ENCODE data around the gene RAD1. TPM values are rescaled to one million over a fixed set of nuclear protein-coding genes. Genes with fewer than 3 reads are reported as not detected.

Gene RAD1
- polyA plus RNA-seq, 1 donor (not counting 4 experiments of a cell fraction or from before 2014, with no cell fraction given): 23.1 TPM

GRCh38 chr5:34867660-34868059 is 47.6 kb downstream of the RAD1 start:
- H3K27ac ChIP-seq (ENCODE audit: control insufficient read depth, insufficient read depth, low read length): no peak overlapping the region
- FAIRE-seq (no peak), DNase-seq (ENCODE audit: low read depth, low spot score) (no peak)
- H2AFZ ChIP-seq (ENCODE audit: control insufficient read depth, low read length): no peak overlapping the region
- H3K9ac ChIP-seq (ENCODE audit: control insufficient read depth, extremely low read depth, insufficient read depth, low read length): no peak overlapping the region
- H3K9me3 ChIP-seq (ENCODE audit: control insufficient read depth, low read depth, low read length): no peaks in the 10 kb centered on the region
- no peak overlapping the region for H3K4me2 ChIP-seq (ENCODE audit: control insufficient read depth, extremely low read depth, insufficient read depth, low read depth, low read length)
- no peaks in the 10 kb centered on the region for H3K79me2 ChIP-seq (ENCODE audit: control insufficient read depth, insufficient read depth, low read length)
- no peaks in the 10 kb centered on the region for H3K9me1 ChIP-seq (ENCODE audit: control insufficient read depth, extremely low read depth, insufficient read depth, low read length)
- no peak overlapping the region for H3K4me3 ChIP-seq (ENCODE audit: control insufficient read depth in 2 of 3, extremely low read depth in 1 of 3, insufficient read depth in 2 of 3, low read depth in 1 of 3, low read length in 3 of 3)
- H3K4me1 ChIP-seq (ENCODE audit: control insufficient read depth, extremely low read depth, insufficient read depth, low read length): no peaks in the 10 kb centered on the region
- no peaks in the 10 kb centered on the region for H3K27me3 ChIP-seq (ENCODE audit: control insufficient read depth, extremely low read depth, insufficient read depth, low read length)
- dilution Hi-C loops (cut with MboI; ENCODE audit: extremely low pct_ligation_motif_present, low sequenced_read_pairs): no loop called here
- TF ChIP-seq CTCF (optimal IDR thresholded peaks at IDR 0.05 in 1 of 3, IDR thresholded peaks at IDR 0.05 in 1 of 3, conservative IDR thresholded peaks at IDR 0.05 in 1 of 3; ENCODE audit: extremely low read depth in 1 of 3, insufficient read depth in 2 of 3, low read length in 3 of 3) (no peak), EZH2 (IDR thresholded peaks at IDR 0.05; ENCODE audit: low read length) (no peak)
- no peaks in the 10 kb centered on the region for H3K36me3 ChIP-seq (ENCODE audit: control insufficient read depth in 2 of 2, extremely low read depth in 1 of 2, insufficient read depth in 2 of 2, low read length in 2 of 2)
- no peaks in the 10 kb centered on the region for H4K20me1 ChIP-seq (ENCODE audit: control insufficient read depth, extremely low read depth, insufficient read depth, low read length)

- H3K27ac ChIP-seq (ENCODE audit: control insufficient read depth, insufficient read depth, low read length): no peak overlapping the region
- no peak for FAIRE-seq
Observed at GRCh38 chr5:34866989-34867471, 48.3 kb downstream of the RAD1 start.

More at GRCh38 chr5:34866989-34867471, 48.3 kb downstream of the RAD1 start:
- Histone ChIP-seq H3K4me1 (ENCODE audit: control insufficient read depth, extremely low read depth, insufficient read depth, low read length) (no peaks in the 10 kb centered on the region), H4K20me1 (ENCODE audit: control insufficient read depth, extremely low read depth, insufficient read depth, low read length) (no peaks in the 10 kb centered on the region), H3K36me3 (ENCODE audit: control insufficient read depth in 2 of 2, extremely low read depth in 1 of 2, insufficient read depth in 2 of 2, low read length in 2 of 2) (no peaks in the 10 kb centered on the region), H3K4me2 (ENCODE audit: control insufficient read depth, extremely low read depth, insufficient read depth, low read depth, low read length) (no peak overlapping the region), H2AFZ (ENCODE audit: control insufficient read depth, low read length) (no peak overlapping the region), H3K9me3 (ENCODE audit: control insufficient read depth, low read depth, low read length) (no peaks in the 10 kb centered on the region), H3K9ac (ENCODE audit: control insufficient read depth, extremely low read depth, insufficient read depth, low read length) (no peak overlapping the region), H3K4me3 (ENCODE audit: control insufficient read depth in 2 of 3, extremely low read depth in 1 of 3, insufficient read depth in 2 of 3, low read depth in 1 of 3, low read length in 3 of 3) (no peak overlapping the region), H3K27me3 (ENCODE audit: control insufficient read depth, extremely low read depth, insufficient read depth, low read length) (no peaks in the 10 kb centered on the region), H3K9me1 (ENCODE audit: control insufficient read depth, extremely low read depth, insufficient read depth, low read length) (no peaks in the 10 kb centered on the region), H3K79me2 (ENCODE audit: control insufficient read depth, insufficient read depth, low read length) (no peaks in the 10 kb centered on the region)
- dilution Hi-C loops (cut with MboI; ENCODE audit: extremely low pct_ligation_motif_present, low sequenced_read_pairs): no loop called here
- no peak for DNase-seq (ENCODE audit: low read depth, low spot score)
- TF ChIP-seq CTCF (optimal IDR thresholded peaks at IDR 0.05 in 1 of 3, IDR thresholded peaks at IDR 0.05 in 1 of 3, conservative IDR thresholded peaks at IDR 0.05 in 1 of 3; ENCODE audit: extremely low read depth in 1 of 3, insufficient read depth in 2 of 3, low read length in 3 of 3): no peak

All from keratinocyte (primary cell).